G401.6 (cell line): ENCODE data around the gene TMEM217.
"Not testable (repeated sequence)": the region's sequence is repeated elsewhere in the genome, so short reads cannot be mapped to it uniquely, and the experiment has no call there.

ENCODE experiments used
- FAIRE-seq: peaks from 2 replicates; lab custom pipeline; 2012; peaks lifted over from hg19 to GRCh38; lab: Jason Lieb, UNC

TMEM217 gene

DNA sequence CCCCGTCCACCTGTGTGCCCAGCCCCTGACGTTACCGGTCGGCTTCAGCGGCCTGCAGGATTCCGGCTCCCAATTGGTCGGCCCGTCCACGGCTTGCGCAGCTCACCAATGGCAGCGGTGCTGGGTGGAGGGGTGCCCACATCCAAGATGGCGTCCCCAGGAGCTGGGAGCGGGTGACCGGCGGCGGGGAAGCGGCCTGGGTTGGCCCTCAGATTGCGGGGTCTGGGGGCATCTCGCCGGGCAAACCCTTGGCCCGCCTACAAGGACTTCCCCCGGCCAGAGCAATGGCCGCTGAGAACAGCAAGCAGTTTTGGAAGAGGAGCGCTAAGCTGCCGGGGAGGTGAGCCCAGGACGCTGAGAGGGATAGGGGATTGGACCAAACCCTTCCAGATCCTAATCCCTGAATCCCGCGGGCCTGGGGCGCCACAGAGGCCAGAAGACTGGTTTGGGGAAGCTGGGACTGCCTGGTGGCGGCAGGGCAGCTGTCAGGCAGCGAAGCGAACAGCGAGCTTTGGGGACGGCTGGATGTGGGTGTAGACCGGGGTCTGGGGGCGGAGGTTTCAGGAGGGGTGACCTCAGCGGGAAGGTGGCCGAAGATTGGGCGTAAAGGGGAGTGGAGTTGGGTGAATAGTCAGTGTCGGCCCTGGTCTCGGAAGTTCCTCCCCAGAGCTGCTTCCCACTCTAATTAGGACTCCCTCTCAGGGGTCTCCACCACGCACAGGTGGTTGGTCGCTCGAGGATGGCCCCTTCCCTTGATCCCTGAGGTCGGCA, at the start of gene TMEM217, which contains the start of gene TBC1D22B:
Gene TMEM217, minus strand, starts transcription at position 511 of the 771 bp plus-strand sequence. CDS start 39,114 bp downstream, outside the sequence.
Gene TBC1D22B, plus strand, starts transcription at position 139 of the 771 bp plus-strand sequence. Its CDS starts 146 bp downstream, at position 285.
- FAIRE-seq, result peak; percentile 97

DNA sequence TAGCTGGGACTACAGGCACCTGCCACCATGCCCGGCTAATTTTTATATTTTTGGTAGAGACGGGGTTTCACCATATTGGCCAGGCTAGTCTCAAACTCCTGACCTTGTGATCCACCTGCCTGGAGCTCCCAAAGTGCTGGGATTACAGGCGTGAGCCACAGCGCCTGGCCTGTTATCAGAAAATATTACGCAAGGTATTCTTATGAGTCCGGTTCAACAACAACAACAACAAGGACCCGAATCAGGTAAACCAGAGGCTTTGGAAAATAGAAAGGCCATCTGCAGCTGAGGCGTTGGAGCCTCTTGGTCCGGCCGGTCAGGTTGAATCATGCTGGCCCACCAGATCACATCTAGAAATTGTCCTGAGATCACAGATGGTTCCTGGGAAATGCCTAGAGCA, 49.5 kb upstream of the TMEM217 start:
- not testable (repeated sequence) for FAIRE-seq

DNA sequence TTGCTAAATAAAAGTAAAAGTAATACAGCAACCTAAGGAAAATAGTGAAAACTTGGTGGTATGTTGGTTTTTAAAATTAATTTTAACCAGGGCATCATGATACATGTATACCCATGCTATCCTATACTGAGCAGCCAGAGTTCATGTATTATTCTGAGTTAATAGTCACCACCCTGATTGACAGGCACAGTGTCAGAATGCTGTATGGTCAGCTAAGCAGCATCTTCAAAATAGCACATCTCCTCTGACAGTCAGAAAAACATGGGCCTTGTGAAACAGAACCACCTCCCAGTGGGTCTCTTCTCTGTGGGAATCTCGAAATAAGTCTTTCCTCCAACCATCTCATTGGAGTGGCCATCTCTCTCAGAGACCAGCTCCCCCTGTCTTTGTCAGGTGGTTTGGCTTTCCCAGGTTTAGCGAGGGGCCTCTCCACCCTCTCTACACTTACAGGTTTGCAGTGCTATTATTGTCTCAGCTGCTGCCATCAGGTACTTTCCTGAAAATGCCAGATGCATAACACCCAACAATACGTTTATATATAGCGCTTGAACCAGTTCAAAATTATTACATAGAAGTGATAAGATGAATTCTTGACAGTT, 48.8 kb upstream of the TMEM217 start:
- no peak for FAIRE-seq

DNA sequence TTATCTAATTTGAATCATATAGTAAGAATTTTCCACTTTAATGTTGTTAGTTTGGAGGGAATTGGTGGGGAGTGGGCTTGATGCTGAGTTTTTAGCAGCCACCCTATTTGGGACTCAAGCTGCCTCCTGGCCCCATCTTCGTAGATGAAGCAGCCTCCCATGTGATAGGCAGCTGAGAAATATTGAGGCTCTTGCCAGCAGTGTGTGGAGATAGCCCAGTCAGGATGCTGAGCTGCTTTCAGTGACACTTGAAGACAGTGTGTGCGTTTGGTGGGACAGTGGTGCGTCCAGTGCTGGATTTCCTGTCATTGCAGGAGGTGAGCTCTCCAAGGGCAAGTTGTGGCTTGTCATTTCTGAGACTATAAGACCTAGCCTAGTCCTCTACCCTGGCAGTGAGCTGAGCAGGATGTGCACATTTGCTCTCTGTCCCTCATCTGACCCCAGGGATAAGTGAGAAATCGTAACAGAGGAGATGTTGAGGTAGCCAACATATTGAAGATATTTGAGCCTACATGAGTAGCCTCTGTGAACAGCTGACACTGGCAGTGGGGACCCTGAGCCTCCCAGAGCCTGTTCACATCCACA, 48.0 kb upstream of the TMEM217 start:
- FAIRE-seq, result no peak

DNA sequence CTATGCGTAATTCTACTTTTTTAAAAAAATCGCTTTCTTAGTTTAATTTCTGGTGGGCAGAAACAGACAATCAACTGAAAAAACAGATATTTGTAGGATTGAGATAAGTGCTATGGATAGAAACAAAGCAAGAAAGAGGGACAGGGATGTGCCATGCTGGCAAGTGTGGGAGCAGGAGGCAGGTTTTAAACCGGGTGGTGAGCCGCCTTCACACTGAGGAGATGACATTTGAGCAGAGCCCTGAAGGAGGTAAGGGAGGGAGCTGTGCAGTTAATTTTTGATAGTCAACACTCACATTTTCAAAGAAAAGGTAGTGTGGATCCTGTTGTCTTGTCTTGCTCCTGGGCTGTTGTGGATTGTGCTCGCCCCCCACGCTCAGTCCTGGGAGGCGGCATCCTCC, 46.8 kb upstream of the TMEM217 start:
- FAIRE-seq, result no peak

DNA sequence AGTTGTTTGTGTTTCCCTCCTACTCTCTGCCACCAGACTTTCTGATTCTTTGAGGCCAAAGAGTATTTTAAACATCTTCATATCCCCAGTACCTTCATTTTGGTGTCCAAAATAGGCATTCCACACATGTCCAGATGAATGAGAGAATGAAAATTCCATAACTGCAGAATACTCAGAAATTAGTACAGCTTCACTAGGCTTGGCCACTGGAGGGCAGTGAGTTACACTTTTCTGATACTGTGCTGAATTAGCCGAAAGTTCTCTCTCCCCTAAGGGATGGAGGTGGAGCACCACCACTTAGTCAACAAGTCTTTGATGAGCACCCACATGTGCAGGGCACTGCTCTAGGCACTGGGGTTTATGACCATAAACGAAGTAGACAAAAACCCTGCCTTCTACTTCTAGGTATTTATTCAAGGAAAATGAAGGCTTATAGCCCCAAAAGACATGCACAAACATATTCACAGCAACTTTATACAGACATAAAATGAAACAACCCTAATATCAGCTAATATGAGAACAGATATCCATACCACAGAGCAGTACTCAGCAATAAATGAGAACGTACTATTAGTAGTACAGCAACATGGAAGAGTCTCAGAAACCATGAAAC, 46.1 kb upstream of the TMEM217 start:
- peak; percentile 41 for FAIRE-seq

DNA sequence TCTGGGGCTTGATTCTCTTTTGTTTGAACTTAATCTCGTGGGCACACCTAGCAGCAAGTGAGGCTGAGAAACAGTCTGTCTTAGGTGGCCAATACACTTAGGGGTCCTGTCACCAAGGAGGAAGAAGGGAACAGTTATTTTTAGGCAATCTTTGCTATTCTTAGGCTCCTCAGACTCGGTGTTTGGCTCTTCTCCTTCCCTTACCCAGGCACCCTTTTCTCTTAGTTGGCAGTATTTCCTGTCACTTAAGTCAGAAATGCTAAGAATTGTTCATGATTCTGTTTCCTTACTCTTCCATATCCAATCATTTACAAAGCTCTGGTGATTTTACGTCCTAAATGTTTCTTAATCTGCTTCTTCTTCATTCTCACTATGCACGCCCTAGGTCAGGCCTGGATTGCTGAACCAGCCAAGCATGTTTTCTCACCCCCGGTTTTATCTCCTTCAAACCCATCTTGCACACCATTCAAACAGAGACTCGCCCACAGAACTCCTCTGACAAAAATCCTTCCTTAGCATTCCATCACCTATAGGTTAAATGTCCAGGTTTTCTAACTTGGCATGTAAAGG, 45.2 kb upstream of the TMEM217 start:
- FAIRE-seq, result no peak

DNA sequence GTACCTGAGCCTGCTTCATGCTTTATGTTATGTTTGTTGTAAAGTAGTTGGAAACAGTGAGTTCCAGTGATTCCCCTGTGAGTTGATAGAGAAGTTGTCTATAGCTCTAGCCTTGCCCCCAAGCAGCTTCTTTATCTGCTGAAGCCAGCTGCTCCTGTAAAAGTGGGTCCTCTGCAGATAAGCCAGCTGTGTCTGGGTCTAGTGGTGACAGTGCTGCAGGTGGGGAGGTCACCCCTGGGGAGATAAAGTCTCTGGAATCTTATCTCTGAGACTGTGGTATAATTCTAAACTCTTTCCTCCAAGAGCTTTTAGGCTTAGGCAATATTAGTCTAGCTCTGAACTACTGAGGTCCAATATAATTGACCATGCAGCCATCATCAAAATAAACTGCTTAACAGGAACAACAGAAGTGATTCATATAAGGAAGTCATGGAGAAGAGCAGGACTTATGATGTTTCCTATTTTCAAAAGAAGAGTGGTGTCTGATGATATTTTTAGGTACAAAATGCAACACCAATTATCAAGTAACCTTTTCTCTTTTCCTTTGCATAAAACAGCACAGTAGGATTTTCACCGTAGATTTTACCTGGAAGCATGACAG, 44.2 kb upstream of the TMEM217 start:
- FAIRE-seq, result no peak

DNA sequence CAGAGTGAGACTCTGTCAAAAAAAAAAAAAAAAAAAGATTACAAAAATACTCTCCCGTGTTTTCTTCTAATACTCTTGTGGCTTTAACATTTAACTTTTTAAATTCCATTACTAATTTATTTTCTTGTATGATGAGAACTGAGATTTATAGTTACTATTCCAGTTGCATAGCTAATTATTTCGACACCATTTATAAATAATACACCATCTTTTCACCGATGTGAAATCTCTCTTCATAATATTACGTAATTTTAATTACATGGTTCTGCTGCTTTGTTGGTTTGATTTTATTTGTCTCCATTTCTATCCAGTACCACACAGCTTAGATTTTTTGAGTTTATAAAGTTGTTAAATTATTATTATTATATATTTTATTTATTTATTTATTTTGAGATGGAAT, 42.0 kb upstream of the TMEM217 start:
- peak; percentile 6 for FAIRE-seq

DNA sequence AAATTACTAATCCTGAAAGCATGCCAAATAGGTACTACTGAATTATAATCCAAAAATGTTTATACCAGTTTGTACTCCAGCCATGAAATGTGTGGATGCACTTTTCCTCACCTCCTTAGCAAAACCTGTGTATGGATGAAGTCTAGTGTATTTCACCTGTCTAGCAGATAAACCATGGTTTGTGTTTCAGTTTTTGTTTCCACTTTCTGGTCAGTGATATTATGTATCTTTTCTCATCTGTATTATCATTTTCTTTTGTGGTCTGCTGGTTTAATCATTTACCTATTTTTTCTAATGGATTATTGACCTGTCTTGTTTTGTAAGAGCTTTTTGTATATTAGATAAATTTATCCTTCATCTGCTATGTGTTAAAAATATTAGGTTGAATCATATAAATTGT, 41.0 kb upstream of the TMEM217 start:
- peak; percentile 3 for FAIRE-seq

DNA sequence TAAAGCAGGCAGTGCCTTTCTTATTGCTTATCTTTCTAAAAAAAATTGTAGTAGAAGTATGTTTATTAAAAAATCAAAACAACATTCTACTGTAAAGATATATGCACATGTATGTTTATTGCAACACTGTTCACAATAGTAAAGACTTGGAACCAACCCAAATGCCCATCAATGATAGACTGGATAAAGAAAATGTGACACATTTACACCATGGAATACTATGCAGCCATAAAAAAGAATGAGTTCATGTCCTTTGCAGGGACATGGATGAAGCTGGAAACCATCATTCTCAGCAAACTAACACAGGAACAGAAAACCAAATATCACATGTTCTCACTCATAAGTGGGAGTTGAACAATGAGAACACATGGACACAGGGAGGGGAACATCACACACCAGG, 39.7 kb upstream of the TMEM217 start:
- FAIRE-seq, result not testable (repeated sequence)

DNA sequence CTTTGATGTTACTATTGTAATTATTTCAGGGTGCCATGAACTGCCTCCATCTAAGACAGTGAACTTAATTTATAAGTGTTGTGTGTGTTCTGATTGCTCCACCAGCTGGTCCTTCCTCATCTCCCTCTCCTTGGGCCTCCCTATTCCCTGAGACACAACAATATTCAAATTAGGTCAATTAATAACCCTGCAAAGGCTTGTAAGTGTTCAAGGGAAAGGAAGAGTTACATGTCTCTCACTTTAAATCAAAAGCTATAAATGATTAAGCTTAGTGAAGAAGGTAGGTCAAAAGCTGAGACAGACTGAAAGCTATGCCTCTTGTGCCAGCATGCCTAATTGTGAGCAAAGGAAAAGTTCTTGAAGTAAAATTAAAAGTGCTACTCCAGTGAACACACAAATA, 35.5 kb upstream of the TMEM217 start:
- no peak for FAIRE-seq

DNA sequence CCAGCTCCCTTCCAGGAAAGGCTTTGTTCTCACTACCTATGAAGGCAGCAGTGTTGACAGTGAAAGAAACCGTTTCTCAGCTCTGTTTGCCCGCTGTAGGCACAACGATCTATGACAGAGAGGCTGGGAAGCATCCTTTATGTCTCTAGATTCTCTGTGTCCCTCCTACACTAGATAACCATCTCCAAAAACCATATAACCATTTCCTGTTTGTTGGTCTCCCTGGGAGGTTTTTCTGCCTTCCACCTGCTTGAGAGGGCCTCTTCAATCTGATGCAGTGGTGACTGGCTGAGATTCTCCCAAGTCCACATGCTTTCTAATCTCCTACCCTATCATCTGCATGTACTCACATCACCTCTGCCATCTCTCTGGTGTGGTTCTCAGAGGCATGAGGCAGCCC, 32.0 kb upstream of the TMEM217 start:
- no peak for FAIRE-seq

DNA sequence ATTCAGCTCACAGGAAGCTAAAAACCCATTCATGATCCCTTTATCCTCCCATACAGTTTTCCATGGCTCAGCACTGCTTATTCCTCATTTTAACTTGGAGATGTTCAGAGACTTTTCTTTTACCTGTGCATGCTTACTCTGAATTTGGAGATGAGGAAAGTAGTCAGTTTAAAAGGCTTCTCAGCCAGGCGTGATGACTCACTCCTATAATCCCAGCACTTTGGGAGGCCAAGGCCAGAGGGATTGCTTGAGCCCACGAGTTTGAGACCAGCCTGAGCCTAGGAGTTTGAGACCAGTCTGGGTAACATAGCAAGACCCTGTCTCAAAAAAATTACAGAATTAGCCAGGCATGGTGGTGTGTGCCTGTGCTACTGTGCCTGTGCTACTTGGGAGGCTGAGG, 30.3 kb upstream of the TMEM217 start:
- no peak for FAIRE-seq

DNA sequence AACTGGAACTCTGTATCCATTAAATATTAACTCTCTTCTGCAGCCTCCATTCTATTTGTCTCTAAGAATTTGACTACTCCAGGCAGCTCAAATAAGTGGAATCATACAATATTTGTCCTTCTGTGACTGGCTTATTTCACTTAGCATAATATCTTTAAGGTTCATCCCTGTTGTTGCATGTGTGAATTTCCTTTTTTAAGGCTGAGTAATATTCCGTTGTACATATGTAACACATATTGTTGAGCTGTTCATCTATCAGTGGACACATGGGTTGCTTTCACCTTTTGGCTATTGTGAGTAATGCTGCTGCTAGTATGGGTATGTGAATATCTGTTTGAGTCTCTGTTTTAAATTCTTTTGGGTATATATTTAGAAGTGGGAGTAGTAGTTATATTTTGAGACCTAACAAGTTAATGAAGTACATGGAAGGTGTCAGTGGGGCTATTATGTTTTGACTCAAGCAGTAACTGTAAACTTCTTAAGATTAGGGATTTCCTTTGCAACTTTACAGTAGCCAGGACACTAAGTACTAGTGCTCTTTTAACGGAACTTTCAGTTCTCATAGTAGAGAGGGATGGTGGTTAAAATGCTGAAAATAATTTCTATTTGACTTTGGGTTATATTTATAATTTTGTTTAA, 29.7 kb upstream of the TMEM217 start:
- FAIRE-seq, result no peak

DNA sequence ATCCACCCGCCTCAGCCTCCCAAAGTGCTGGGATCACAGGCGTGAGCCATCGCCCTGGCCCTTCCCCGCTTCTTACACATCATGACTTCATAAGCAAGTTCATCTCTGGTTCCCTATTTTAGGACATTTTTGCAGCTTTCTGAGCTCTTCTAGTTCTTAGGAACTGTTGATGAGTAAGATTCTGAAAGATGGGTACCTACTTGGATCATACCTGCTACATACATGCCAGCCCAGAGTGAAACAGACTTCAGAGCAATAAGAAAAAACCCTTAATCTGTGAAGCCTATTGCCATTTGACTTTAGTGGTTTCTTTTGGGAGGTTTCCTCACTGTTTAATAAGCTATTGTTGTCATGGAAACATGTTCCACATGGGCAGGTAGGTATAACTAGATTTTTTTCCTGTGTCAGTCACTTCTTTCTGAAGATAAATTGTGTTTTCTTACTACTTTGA, 27.9 kb upstream of the TMEM217 start:
- no peak for FAIRE-seq

DNA sequence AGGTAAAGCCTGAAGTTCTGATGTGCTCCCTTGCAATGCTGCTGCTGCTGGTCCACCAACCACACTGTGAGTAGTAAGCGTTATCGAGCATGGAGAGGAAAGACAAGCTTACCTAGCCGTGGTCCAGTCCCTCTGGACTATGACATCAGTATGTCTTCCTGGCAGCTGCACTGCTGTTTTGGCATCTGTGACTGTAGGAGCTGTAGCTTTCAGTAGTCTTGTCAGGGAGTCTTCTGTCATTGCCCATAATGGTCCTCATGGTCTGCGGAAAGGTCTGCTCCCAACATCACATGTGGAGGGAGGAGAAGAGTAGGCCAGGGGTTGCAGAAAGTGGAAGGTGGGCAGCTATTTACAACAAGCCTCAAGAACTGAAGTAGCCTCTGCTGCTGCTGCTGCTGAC, 26.8 kb upstream of the TMEM217 start:
- FAIRE-seq, result no peak

DNA sequence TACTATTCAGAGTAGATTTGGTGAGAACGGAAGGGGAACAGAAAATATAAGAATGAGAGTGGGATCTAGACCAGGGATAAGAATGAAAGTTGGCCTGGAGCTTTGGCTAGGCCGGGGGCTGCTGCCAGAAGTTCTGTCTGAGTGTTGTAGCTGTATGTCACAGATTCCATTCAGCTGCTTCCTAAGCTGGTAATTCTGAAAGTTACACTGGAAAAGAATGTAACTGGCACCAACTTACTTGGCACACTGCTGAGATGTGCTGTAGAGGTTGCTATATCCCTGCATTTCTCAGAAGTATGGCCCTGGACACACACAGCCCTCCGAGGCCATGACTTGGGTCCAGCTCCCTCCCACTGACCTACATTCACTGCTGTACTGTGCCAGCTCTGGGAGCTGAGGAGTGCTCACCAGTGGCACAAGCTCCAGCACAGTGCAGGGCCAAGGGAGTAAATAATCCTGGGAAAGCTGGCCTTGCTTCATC, 25.8 kb upstream of the TMEM217 start:
- no peak for FAIRE-seq

DNA sequence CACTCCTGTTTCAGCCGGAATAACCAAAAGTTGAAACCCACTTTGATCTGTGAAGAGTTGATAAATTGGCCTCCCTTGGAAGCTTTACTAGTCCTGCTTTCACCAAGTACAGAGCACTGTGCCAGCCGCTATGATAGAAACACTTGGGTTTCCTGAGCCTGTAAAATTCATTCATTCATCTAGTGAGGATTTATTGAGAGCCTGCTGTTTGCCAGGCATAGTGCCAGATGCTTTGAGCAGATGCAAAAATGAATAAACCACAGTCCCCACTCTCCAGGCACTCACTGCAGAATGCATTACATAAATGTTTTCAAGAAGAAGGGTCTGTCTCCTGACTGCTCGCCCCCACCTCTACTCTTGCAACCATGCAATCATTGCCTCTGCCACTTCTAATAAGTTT, 25.3 kb upstream of the TMEM217 start:
- FAIRE-seq, result no peak

DNA sequence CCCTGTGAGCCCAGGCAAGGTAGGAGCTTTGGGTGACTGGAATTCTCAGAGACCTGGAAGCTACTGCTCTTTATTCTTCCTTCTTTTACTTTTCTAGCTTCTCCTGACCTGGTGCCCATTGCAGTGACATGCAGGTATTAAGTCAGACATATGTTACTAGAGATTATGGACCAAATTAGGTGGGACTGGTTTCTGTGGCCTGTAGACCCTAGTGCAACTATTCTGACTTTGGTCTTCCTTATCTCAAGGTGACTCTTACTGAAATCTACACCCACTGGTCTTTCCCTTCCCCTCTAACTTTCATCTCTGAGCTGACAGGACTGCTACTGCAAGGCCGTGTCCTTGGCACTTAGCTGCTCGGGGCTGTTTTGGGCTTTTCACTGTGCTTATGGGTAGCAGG, 24.4 kb upstream of the TMEM217 start:
- no peak for FAIRE-seq

DNA sequence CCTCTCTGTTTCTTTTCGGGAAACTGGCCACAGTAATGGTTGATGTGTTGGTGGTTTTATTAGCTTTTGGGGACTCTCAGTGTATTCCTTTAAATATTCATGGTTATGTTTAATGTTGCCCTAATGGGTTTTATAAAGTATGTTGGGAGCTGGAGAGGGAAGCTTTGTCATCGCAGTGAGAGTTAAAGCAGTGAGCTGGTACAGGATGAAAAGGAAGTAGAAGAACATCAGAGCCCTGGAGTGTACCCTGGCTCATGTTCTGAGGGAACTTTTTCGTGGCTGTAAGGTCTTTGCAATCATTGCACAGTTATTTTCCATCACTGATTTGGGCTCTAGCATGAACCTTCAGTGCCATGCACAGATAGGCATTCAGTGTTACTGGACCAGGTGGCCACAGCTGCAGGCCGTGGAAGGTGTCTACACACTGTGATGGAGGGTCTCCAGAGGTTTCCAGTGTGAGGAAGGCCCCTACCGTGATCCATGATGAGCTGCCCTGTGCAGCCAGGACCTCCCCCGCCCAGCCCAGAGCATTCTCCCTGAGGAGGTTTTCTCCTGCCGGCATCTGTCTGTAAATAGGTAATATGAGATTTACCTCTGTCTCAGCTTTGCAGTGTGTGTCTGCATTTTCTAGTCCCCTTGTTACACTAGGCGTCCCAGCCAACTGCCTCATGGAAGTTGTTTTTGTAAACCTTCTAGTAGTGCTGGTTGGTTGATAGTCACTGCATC, 22.4 kb upstream of the TMEM217 start:
- no peak for FAIRE-seq
